GM12872 (cell line): ENCODE results near the gene SLC33A1.
A peak's percentile ranks its signal among the peaks of the same experiment; 100 is the strongest.

Experiments
- TF ChIP-seq, protein P1 (sequence below): IDR thresholded peaks from 3 replicates; pipeline ENCODE4 v1.5.1; 2011; ENCODE audit warnings: low read depth, mild to moderate bottlenecking, low read length, moderate library complexity; ENCODE audit not compliant: insufficient read depth

SLC33A1 gene

GRCh38 chr3:155809181-155809580 is 45.0 kb downstream of the SLC33A1 start:
- TF ChIP-seq, protein P1, sequence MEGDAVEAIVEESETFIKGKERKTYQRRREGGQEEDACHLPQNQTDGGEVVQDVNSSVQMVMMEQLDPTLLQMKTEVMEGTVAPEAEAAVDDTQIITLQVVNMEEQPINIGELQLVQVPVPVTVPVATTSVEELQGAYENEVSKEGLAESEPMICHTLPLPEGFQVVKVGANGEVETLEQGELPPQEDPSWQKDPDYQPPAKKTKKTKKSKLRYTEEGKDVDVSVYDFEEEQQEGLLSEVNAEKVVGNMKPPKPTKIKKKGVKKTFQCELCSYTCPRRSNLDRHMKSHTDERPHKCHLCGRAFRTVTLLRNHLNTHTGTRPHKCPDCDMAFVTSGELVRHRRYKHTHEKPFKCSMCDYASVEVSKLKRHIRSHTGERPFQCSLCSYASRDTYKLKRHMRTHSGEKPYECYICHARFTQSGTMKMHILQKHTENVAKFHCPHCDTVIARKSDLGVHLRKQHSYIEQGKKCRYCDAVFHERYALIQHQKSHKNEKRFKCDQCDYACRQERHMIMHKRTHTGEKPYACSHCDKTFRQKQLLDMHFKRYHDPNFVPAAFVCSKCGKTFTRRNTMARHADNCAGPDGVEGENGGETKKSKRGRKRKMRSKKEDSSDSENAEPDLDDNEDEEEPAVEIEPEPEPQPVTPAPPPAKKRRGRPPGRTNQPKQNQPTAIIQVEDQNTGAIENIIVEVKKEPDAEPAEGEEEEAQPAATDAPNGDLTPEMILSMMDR = no peak

GRCh38 chr3:155807823-155808222 is 46.4 kb downstream of the SLC33A1 start:
- TF ChIP-seq, protein P1 = no peak

- TF ChIP-seq, protein P1 = peak; percentile 78
Measured at GRCh38 chr3:155805802-155806618, 48.2 kb downstream of the SLC33A1 start, which contains the start of gene C3orf33. Gene C3orf33 (minus strand): TSS chr3:155806278. CDS start chr3:155806252, 26 bp downstream.

GRCh38 chr3:155805204-155805801 is 48.9 kb downstream of the SLC33A1 start:
- TF ChIP-seq, protein P1 = no peak

- TF ChIP-seq, protein P1 = no peak
Measured at GRCh38 chr3:155804323-155804722, 49.9 kb downstream of the SLC33A1 start.

DNA sequence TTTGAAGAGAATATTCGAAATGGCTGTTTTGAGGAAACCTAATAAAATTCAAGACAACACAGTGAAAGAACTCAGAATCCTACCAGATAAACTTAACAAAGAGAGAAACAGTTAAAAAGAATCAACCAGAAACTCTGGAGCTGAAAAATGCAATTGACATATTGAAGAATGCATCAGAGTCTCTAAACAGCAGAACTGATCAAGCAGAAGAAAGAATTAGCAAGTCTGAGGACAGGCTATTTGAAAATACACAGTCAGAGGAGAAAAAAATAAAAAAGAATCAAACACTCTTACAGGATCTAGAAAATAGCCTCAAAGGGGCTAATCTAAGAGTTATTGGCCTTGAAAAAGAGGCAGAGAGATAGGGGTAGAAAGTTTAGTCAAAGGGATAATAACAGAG is 61.7 kb downstream of the SLC33A1 start:
- TF ChIP-seq, protein P1 = no peak

- TF ChIP-seq, protein P1 = no peak
Measured at GRCh38 chr3:155791190-155791589, 63.0 kb downstream of the SLC33A1 start.
